Measurements from ENCODE around the gene ST14.

ST14 gene

GRCh38 chr11:130137999-130138398 is 21.6 kb upstream of the ST14 start:
- no peak for DNase-seq

GRCh38 chr11:130139401-130139800 is 20.2 kb upstream of the ST14 start:
- DNase-seq = no peak

- DNase-seq = no peak
Observed at GRCh38 chr11:130141561-130142341, 17.8 kb upstream of the ST14 start.

- DNase-seq = no peak
Observed at GRCh38 chr11:130144141-130144540, 15.4 kb upstream of the ST14 start.

GRCh38 chr11:130144861-130145281 is 14.7 kb upstream of the ST14 start:
- DNase-seq = no peak

- DNase-seq = no peak
Observed at GRCh38 chr11:130145311-130145812, 14.2 kb upstream of the ST14 start.

- no peak for DNase-seq
Observed at GRCh38 chr11:130145975-130146776, 13.4 kb upstream of the ST14 start.

- DNase-seq = no peak
Observed at GRCh38 chr11:130146796-130147195, 12.8 kb upstream of the ST14 start.

GRCh38 chr11:130148796-130149326 is 10.7 kb upstream of the ST14 start:
- DNase-seq = no peak

- no peak for DNase-seq
Observed at GRCh38 chr11:130150790-130151189, 8.8 kb upstream of the ST14 start.

- DNase-seq = no peak
Observed at GRCh38 chr11:130151196-130151595, 8.4 kb upstream of the ST14 start.

- no peak for DNase-seq
Observed at GRCh38 chr11:130156108-130157022, 3.2 kb upstream of the ST14 start.

- no peak for DNase-seq
Observed at GRCh38 chr11:130157101-130157500, 2.5 kb upstream of the ST14 start.

GRCh38 chr11:130157840-130158239 is 1.7 kb upstream of the ST14 start:
- no peak for DNase-seq

- DNase-seq = no peak
Observed at GRCh38 chr11:130159139-130159538, 443 bp upstream of the ST14 start.

- no peak for DNase-seq
Observed at GRCh38 chr11:130160498-130161155, 1.0 kb downstream of the ST14 start.

- no peak for DNase-seq
Observed at GRCh38 chr11:130161441-130162145, 2.0 kb downstream of the ST14 start.

- DNase-seq = peak; percentile 37
Observed at GRCh38 chr11:130162733-130163132, 3.2 kb downstream of the ST14 start.

GRCh38 chr11:130163346-130164220 is 4.0 kb downstream of the ST14 start:
- DNase-seq = no peak

- no peak for DNase-seq
Observed at GRCh38 chr11:130164221-130164570, 4.6 kb downstream of the ST14 start.

Data from stimulated activated CD4-positive, alpha-beta T cell treated with anti-CD3 and anti-CD28 coated beads, Interleukin-15, amount 100 ng/mL, for 24 hours (primary cell).